GM18867 (cell line): Measurements from ENCODE around the gene SSX2IP.
"Not testable (repeated sequence)": the region's sequence is repeated elsewhere in the genome, so short reads cannot be mapped to it uniquely, and the experiment has no call there.

Experiments
- ATAC-seq: cut with Tn5 transposase; IDR thresholded peaks from one replicate; pipeline ENCODE4 v1.9.1; 2021; ENCODE audit warnings: mild to moderate bottlenecking, moderate library complexity; ENCODE audit not compliant: unreplicated experiment

SSX2IP gene

DNA sequence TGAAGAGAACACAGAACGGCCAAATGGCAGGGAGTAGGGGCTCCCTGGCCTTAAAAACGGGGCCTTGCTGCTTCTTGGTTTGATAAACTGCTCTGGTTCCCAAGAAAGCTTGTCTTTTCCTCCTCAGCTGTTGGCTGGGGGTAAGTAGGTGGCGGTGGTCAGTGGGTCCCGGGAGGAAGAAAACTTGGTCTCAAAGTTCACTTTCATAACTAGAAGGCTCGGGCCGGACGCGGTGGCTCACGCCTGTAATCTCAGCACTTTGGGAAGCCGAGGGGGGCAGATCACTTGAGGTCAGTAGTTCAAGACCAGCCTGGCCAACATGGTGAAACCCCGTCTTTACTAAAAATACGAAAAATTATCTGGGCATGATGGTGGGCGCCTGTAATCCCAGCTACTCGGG lies 68.7 kb downstream of the SSX2IP start:
- no peak for ATAC-seq

DNA sequence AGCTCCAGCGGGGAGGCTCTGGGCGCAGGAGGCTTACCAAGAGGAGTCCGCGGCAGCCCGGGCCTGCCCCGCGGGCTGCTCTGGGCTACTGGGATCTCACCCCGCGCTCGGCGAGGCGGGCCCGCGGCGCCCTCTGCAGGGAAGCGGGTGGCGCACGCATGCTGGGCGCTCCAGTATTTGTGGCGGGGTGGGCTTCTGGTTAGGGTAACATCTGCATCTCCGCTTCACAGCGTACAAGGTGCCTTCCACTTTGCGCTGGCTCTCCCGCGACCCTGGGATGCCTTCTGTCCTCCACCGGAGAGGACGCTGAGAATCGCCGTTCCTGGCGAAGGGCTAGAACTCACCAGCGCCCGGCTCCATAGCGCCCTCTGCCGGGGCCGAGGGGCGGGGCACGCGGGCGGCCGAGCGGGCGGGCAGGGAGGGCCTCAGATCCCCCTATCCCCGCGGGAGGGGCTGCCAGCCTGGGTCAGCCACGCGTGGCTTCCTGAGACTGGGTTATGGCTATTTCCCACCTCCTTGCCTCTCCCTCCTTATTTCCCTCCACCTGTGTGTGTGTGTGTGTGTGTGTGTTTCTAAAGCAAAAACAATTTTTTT lies 69.4 kb downstream of the SSX2IP start:
- peak; percentile 96 for ATAC-seq

DNA sequence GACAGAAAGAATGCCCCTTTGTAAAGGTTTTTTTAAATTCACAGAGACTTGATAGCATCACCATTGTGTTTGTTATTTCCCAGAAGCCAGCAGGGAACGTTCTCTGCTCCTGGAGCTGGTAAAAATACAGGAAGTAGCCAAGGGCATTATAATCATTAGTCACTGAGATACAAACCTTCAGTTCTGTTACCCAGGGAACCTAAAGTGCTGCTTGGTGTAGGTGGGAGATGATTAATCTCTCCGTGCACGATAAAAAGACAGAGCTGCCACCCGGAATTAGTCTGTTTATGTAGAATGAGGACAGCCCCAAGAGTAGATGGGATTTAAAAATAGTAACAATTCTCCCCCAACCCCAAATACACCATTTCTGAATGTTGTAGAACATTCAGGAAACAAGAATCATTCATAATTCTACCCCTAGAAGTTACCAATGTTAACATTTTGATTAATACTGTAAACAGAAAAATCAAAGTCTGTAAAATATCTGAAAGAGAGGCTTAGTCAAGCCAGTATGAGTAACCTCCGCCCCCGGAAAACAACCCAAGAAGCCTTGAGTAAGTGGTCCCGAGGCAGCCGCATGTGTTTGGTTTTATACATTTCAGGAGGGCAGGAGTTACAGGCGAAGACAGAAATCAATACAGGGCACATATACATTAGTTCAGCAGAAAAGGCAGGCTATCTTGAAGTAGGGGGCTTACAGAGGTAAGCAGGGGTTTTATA lies 70.7 kb downstream of the SSX2IP start:
- no peak for ATAC-seq

DNA sequence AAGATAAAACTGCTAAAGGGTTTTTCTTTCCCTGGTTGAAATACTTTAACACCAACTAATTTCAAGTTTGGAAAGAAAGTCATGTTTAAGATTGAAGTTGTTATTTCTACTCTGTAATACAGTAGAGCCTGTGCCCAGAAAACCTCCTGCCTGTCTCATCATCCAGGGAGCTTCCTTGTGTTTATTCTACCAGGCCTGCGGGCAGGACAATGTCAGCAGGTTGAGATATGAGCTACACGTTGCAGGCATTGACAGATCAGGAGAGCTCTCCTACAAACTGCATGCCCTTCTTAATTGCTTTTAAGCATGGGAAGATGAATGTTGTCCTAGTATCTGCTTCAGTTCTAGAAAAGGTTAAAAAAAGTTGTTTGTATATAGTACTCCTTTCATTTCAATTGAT lies 72.9 kb downstream of the SSX2IP start:
- no peak for ATAC-seq

DNA sequence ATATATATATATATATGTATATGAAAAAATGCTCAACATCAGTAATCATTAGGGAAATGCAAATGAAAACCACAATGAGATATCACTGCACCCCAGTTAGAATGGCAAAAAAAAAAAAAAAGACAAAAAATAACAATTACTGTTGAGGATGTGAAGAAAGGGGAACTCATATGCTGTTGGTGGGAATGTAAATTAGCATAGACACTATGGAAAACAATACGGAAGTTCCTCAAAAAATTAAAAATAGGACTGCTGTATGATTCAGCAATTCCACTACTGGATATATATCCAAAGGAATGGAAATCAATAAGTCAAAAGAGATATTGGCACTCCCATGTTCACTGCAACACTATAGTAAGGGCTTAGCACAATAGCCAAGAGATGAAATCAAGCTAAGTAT lies 74.5 kb downstream of the SSX2IP start:
- ATAC-seq = no peak

DNA sequence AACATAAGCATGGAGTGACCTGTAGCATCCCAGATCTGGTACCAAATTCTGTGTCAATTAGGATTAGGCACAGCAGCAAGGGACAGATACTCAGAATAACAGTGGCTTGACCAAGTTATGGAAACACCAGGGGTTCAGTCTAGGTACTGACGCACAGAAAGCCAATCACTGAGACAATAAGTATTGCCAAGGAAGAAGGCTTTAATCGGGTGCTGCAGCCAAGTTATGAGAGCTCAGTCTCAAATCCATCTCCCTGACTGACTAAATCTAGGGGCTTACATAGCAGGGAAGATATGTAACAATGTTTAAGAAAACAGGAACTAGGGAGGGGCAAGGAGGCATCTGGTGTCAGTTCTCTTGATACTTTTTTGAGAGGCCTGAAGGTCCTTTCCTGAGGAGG lies 76.4 kb downstream of the SSX2IP start:
- ATAC-seq = no peak

DNA sequence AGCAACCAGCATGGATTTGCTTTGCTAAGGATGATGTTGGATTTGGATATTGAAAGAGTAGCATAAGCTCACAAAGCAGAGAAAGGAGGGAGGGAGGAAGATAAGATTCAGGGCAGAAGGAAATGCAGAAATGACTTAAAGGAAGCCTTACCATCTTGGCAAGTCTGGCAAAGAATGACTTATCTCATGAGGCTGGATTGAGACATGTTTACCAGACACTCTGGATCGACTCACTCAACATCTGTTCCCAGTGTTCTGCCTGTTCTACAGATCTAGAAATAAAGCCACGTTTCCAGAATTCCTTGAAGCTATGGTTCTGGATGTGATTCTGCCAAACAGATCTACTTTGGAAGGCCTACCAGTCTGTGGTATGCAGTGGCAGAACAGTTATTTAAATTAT lies 77.2 kb downstream of the SSX2IP start:
- no peak for ATAC-seq

DNA sequence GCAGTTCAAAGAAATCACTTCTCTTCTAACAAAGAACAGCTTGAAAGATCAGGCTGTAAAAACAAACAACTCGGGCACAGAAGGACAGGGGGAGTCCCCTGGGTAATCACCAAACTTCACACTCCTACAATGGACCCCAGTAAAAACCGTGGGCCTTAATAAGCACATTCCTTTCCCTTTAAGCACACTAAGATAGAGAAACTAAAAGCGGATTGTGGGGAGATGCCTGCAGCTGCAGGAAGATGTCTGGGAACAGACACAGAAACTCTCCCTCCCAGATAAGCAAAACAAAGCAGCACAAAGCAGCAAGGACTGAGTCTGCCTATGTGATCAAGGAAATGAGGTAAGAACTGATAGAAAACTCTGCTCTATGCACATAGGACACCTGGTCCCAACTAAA lies 78.5 kb downstream of the SSX2IP start:
- no peak for ATAC-seq

DNA sequence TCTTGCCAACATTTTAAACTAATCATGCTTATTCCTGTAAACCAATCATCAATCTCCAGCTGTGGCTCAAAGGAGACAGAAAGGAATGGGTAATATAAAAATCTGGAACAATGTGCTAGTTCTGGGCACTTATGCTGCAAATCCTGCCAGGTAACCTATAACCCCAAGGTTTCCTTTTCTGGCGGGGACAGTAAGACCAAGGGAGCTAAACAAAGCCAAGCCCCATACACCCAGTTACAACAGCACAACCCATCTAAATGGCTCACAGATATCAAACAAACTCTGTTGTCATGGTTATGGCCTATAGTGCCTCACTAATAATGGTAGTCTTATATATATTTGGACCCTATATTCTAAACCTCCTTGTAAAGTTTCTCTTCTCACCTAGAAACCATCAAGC lies 79.2 kb downstream of the SSX2IP start:
- ATAC-seq = no peak

DNA sequence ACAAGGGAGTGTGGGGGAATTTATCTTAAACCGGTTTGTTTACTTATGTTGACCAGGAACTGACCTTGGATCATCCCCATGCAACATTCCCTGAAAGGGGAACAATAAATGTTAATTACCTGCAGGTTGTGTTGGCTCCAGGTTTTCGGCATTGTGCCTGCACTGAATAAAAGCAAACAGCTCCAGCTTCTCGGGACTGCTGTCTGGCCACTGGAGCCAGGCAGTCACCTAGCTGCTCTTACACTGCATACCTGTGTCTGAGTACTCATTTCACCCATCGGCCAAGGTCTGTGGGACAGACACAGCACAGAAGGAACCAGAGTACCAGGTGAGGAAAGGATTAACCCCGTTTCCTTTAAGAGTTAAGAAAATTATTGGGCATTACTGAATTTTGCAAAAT lies 83.3 kb downstream of the SSX2IP start:
- no peak for ATAC-seq

DNA sequence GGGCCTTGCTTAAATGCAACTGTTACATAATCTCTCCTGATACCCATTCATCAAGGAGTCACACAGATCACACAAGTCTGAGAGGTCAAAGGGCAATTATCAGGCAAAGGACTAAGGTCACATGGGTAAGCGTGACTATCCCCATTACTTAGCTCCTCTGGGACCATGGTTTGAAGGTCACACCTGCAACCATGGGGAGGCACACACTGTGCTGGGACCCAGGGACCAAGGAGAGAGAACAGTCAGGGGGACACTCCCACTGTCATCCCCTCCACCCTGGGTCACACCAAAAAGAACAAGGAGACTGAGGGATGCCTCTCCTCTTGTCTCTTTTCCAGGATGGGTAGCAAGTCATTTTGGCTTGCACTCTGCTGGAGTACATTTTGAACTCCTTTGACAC lies 85.1 kb downstream of the SSX2IP start:
- no peak for ATAC-seq

DNA sequence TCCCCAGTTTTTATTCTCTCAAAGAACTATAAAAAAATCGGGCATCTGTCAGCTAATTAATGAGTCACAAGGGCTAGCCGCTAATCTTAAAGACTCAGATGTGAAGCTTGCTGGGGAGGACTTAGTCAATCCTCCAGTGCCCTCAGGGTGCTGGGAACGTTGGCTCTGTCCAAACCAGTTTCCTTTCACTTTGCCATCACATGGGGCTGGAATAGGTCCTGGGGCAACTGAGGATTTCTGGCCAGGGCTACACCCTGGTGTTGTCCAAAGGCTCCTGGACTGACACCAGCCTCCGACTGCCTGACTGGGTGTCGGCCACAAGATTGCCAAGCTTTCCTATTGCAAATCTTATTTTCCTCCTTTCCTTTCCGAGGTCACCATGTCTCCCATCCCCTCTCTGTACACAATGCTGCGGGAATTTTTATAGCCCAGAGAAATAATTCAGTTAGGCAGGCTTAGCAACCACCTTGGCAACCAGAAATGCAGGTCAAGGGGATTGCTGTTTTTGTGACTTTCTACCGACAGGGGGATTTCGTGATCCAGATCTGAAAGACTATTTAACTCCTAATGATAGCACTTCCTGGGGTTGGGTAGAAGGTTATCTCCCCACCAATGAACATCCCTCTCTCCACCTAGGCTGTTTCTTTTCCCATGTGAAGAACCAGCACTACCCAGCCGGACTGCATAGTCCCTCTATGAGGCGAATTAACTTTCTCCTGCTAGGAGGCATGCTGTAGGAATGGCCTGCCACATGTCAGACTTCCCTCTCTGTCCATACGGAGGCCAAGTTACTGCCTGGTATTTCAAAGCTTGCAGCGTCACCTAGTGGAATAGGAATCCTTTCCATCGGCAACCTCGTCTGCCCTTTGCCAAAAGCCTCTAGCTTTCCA lies 86.1 kb downstream of the SSX2IP start:
- ATAC-seq = no peak

DNA sequence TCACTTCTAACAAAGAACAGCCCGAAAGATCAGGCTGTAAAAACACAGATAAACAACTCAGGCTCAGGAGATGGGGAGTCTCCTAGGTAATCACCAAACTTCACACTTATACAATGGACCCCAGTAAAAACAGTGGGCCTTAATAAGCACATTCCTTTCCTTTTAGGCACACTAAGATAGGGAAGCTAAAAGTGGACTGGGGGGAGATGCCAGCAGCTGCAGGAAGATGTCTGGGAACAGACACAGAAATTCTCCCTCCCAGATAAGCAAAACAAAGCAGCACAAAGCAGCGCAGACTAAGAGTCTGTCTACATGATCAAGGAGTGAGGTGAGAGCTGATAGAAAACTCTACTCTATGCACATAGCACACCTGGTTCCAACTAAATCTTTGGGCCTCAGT lies 87.0 kb downstream of the SSX2IP start:
- ATAC-seq = no peak

DNA sequence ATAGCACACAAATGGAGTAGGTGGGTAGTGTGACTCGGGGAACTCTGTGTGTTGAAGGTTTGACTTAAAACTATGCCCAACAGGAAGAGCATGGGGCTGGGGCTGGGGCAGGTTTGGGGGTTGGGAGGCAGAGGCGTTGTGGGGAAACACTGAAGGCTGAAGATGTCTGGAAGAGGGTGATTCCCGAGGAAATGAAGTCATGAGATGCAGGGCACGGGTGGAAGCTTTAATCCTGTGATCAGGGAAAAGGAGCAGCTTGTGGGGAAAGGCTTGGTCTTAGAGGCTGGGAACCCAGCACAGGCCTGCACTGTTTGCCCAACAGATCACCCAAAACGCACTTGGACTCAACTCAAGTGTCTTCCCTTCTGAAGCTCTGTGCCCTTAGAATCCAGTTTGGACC lies 89.5 kb downstream of the SSX2IP start:
- no peak for ATAC-seq

DNA sequence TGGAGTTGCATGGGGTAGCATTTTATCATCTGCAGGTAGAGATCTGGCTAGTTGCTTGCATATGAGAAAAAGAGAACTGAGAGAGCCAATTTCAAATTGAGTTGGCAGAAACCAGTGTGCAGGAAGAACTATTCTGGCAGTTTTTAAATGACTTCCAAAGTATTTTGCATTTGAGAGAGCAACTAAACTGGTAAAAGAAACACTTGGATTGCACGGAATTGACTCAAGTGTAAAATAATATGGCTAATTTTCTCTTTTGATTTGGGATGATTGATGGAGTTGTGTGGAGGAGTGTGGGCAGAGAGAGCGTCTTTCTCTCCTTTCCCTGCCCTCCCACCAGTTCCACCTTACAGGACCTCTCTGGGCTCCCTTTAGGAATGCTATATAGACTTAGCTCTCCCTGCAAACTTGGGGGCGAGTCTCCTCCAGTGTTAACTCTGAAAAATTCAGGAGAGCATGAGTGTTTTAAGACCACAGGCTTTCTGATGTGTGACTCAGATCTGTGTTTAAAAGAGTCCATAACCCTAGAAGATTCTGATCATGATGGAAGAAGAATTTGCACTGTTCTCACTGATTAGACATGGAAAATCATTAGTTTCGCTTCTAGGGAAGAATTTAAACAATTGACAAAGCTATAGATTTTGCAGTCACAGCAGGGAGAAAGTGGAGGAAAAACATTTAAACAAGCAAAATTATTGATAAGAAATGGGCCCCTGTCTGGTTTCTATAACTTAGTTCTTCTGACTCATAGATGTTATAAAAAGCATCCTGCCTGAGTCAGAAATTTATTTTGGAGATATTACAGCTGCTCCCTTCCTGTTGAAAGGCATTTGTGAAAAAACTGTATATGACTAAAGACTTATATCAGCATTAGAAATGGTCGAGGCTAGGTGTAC lies 91.2 kb downstream of the SSX2IP start:
- peak; percentile 80 for ATAC-seq

DNA sequence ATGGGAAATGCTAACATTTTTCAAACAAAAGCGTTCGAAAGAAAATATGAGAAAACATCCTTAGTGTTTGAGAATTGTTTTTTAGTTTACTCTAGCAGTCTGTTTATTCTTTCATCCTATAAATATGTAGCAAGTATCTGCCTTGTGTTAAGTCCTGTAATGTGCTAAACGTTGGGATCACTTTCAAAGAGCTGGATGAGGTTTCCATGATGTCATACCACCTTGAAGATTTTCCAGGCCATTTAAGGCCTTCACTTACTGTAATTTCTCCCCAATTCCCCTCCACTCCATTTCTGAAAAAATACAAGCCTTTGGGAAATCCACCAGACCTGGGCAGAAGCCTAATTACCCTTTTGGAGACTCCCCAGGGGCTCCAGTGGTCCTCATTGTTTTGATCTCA lies 91.8 kb downstream of the SSX2IP start:
- ATAC-seq = no peak

DNA sequence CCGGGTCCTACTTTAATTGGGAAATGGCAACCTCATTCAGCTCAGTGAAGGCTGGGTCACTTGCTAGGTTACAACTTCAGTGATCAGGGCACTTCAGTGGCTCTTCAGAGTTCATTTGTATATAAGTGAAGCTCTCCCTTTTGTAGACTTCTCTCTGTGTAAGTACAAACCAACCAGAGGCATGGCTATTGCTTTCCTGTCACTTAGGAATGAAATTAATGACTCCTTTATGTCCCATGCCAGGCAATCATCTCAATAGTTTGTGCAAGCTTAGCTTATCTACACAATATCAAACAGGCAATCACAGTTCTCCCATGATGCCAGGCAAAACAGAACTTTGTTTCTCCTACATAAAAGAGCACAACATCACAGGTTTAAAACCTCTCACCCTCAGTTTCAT lies 93.2 kb downstream of the SSX2IP start:
- no peak for ATAC-seq

DNA sequence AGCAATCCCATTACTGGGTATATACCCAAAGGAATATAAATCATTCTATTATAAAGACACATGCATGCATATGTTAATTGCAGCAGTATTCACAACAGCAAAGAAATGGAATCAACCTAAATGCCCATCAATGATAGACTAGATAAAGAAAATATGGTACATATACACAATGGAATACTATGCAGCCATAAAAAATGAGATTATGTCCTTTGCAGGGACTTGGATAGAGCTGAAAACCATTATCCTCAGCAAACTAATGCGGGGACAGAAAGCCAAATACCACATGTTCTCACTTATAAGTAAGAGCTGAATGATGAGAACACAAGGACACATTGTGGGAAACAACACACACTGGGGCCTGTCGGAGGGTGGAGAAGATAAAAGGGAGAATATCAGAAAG lies 95.3 kb downstream of the SSX2IP start:
- ATAC-seq = not testable (repeated sequence)
